SKM-1 treated with dmso at 0.1 percent for 144 hours (cell line): ENCODE data around the gene LGR4.

Source experiments
- DNase-seq: peaks from one replicate; lab custom pipeline; 2025; ENCODE audit not compliant: unreplicated experiment; lab: John Stamatoyannopoulos, UW

Gene LGR4

GRCh38 chr11:27386181-27386845 is 86.3 kb downstream of the LGR4 start:
- no peak for DNase-seq

- DNase-seq = no peak
These were observed 87.3 kb downstream of the LGR4 start for GRCh38 chr11:27385245-27385644.

GRCh38 chr11:27384227-27384626 is 88.4 kb downstream of the LGR4 start:
- no peak for DNase-seq

GRCh38 chr11:27383645-27384044 is 88.9 kb downstream of the LGR4 start:
- no peak for DNase-seq

GRCh38 chr11:27381238-27381666 is 91.3 kb downstream of the LGR4 start:
- DNase-seq = no peak

GRCh38 chr11:27380771-27381170 is 91.8 kb downstream of the LGR4 start:
- no peak for DNase-seq

GRCh38 chr11:27379449-27379848 is 93.1 kb downstream of the LGR4 start:
- no peak for DNase-seq

GRCh38 chr11:27375370-27375769 is 97.2 kb downstream of the LGR4 start:
- DNase-seq = no peak

- DNase-seq = no peak
These were observed 98.6 kb downstream of the LGR4 start for GRCh38 chr11:27373856-27374602.

GRCh38 chr11:27373392-27373791 is 99.2 kb downstream of the LGR4 start:
- no peak for DNase-seq

GRCh38 chr11:27372164-27372563 is 100.4 kb downstream of the LGR4 start:
- DNase-seq = no peak

GRCh38 chr11:27371489-27371888 is 101.1 kb downstream of the LGR4 start:
- DNase-seq = no peak

- DNase-seq = no peak
These were observed 102.2 kb downstream of the LGR4 start for GRCh38 chr11:27370374-27370773.

GRCh38 chr11:27367881-27368280 is 104.7 kb downstream of the LGR4 start:
- DNase-seq = no peak

- no peak for DNase-seq
These were observed 108.9 kb downstream of the LGR4 start for GRCh38 chr11:27363576-27364117.

GRCh38 chr11:27362749-27363575 is 109.6 kb downstream of the LGR4 start, which contains the start of gene CCDC34:
CCDC34 (minus strand) TSS chr11:27363215; CDS start chr11:27363194, 21 bp downstream.
- DNase-seq = peak; percentile 86

GRCh38 chr11:27361649-27362431 is 110.8 kb downstream of the LGR4 start:
- no peak for DNase-seq

- no peak for DNase-seq
These were observed 114.3 kb downstream of the LGR4 start for GRCh38 chr11:27358296-27358695.

GRCh38 chr11:27357250-27357649 is 115.3 kb downstream of the LGR4 start:
- DNase-seq = no peak

GRCh38 chr11:27356624-27357222 is 115.9 kb downstream of the LGR4 start:
- DNase-seq = no peak
